SK-N-SH treated with all-trans-retinoic acid at 6 μM for 48 hours (cell line): ENCODE results near the gene KNDC1.

Experiments used
- ATAC-seq: fragments of 200-7000 bp; cut with Tn5 transposase; 3 replicates; pipeline ENCODE4 v1.9.1; 2020; ENCODE audit warnings: mild to moderate bottlenecking, moderate library complexity
- ARNTL ChIP-seq: fragments of 450-650 bp; formaldehyde crosslinking; IDR thresholded peaks from 2 replicates; pipeline ENCODE4 v1.5.0; 2020; ENCODE audit warnings: low read depth, mild to moderate bottlenecking, moderate library complexity, borderline replicate concordance
- BACH2 ChIP-seq: fragments of 250-450 bp; sonication (Bioruptor Pico); IDR thresholded peaks from 2 replicates; pipeline ENCODE4 v1.9.0; 2021; ENCODE audit warnings: mild to moderate bottlenecking, borderline replicate concordance
- CREB5 ChIP-seq: fragments of 250-450 bp; sonication (Bioruptor Pico); IDR thresholded peaks from 2 replicates; pipeline ENCODE4 v1.5.1; 2020; ENCODE audit warnings: low read depth, mild to moderate bottlenecking, moderate library complexity
- CSDC2 ChIP-seq: fragments of 250-450 bp; sonication (Bioruptor Pico); IDR thresholded peaks from 2 replicates; pipeline ENCODE4 v1.5.0; 2020; ENCODE audit warnings: mild to moderate bottlenecking, moderate library complexity
- CSRNP3 ChIP-seq: fragments of 250-450 bp; sonication (Bioruptor Pico); IDR thresholded peaks from 2 replicates; pipeline ENCODE4 v1.5.1; 2021; ENCODE audit warnings: mild to moderate bottlenecking, moderate library complexity
- ESRRG ChIP-seq: fragments of 250-450 bp; sonication (Bioruptor Pico); IDR thresholded peaks from 2 replicates; pipeline ENCODE4 v1.6.1; 2021; ENCODE audit warnings: mild to moderate bottlenecking
- GLIS3 ChIP-seq: fragments of 250-450 bp; sonication (Bioruptor Pico); IDR thresholded peaks from 2 replicates; pipeline ENCODE4 v1.5.0; 2020; ENCODE audit warnings: mild to moderate bottlenecking, moderate library complexity
- ISL1 ChIP-seq: fragments of 250-450 bp; sonication (Bioruptor Pico); IDR thresholded peaks from 2 replicates; pipeline ENCODE4 v2.1.2; 2022; ENCODE audit warnings: mild to moderate bottlenecking, moderate library complexity
- OSR1 ChIP-seq: fragments of 250-450 bp; sonication (Bioruptor Pico); IDR thresholded peaks from 2 replicates; pipeline ENCODE4 v1.8.0; 2022; ENCODE audit warnings: moderate library complexity, mild to moderate bottlenecking, inconsistent platforms
- PATZ1 ChIP-seq: fragments of 250-450 bp; sonication (Bioruptor Pico); IDR thresholded peaks from 2 replicates; pipeline ENCODE4 v1.8.0; 2020; ENCODE audit warnings: mild to moderate bottlenecking, moderate library complexity, borderline replicate concordance
- POU6F1 ChIP-seq: fragments of 250-450 bp; sonication (Bioruptor Pico); IDR thresholded peaks from 2 replicates; pipeline ENCODE4 v1.8.0; 2021; ENCODE audit warnings: low read depth, mild to moderate bottlenecking, moderate library complexity, borderline replicate concordance
- PPARA ChIP-seq: fragments of 250-450 bp; sonication (Bioruptor Pico); IDR thresholded peaks from 2 replicates; pipeline ENCODE4 v1.5.0; 2020; ENCODE audit warnings: mild to moderate bottlenecking, borderline replicate concordance
- RARB ChIP-seq: fragments of 250-450 bp; sonication (Bioruptor Pico); IDR thresholded peaks from 2 replicates; pipeline ENCODE4 v1.8.0; 2021; ENCODE audit warnings: mild to moderate bottlenecking, moderate library complexity
- SNAI2 ChIP-seq: fragments of 250-450 bp; sonication (Bioruptor Pico); IDR thresholded peaks from 2 replicates; pipeline ENCODE4 v1.5.0; 2020; ENCODE audit warnings: mild to moderate bottlenecking, moderate library complexity
- TCF4 ChIP-seq: fragments of 250-450 bp; sonication (Bioruptor Pico); IDR thresholded peaks from 2 replicates; pipeline ENCODE4 v1.8.0; 2021; ENCODE audit warnings: mild to moderate bottlenecking, moderate library complexity, borderline replicate concordance
- TOX ChIP-seq: fragments of 250-450 bp; sonication (Bioruptor Pico); IDR thresholded peaks from 2 replicates; pipeline ENCODE4 v1.8.0; 2021; ENCODE audit warnings: mild to moderate bottlenecking, moderate library complexity, borderline replicate concordance
- ZC3H10 ChIP-seq: fragments of 250-450 bp; sonication (Bioruptor Pico); IDR thresholded peaks from 2 replicates; pipeline ENCODE4 v1.5.1; 2021; ENCODE audit warnings: mild to moderate bottlenecking, moderate library complexity
- ZFP3 ChIP-seq: fragments of 250-450 bp; sonication (Bioruptor Pico); IDR thresholded peaks from 2 replicates; pipeline ENCODE4 v1.5.0; 2020; ENCODE audit warnings: mild to moderate bottlenecking, moderate library complexity
- ZFP30 ChIP-seq: fragments of 450-650 bp; formaldehyde crosslinking; IDR thresholded peaks from 2 replicates; pipeline ENCODE4 v1.5.0; 2022; ENCODE audit warnings: mild to moderate bottlenecking, moderate library complexity
- ZNF565 ChIP-seq: fragments of 450-650 bp; formaldehyde crosslinking; conservative IDR thresholded peaks from 2 replicates; pipeline ENCODE4 v1.5.0; 2020; ENCODE audit warnings: low read depth, mild to moderate bottlenecking, moderate library complexity
- ZNF70 ChIP-seq: fragments of 450-650 bp; formaldehyde crosslinking; IDR thresholded peaks from 2 replicates; pipeline ENCODE4 v1.5.0; 2020; ENCODE audit warnings: mild to moderate bottlenecking, moderate library complexity
- ZNF8 ChIP-seq: fragments of 450-650 bp; formaldehyde crosslinking; IDR thresholded peaks from 2 replicates; pipeline ENCODE4 v1.5.0; 2020; ENCODE audit warnings: mild to moderate bottlenecking, moderate library complexity

KNDC1 gene

GRCh38 chr10:133227256-133227655 is 67.2 kb downstream of the KNDC1 start:
- no peak for ATAC-seq
- TF ChIP-seq ZFP30 (CRISPR knock-in tag) (no peak), PPARA (CRISPR knock-in tag) (no peak), ZNF70 (CRISPR knock-in tag) (no peak), PATZ1 (CRISPR knock-in tag) (no peak), CSDC2 (CRISPR knock-in tag) (no peak), ARNTL (CRISPR knock-in tag) (no peak), TCF4 (CRISPR knock-in tag) (no peak), SNAI2 (CRISPR knock-in tag) (no peak), ZC3H10 (CRISPR knock-in tag) (no peak), RARB (CRISPR knock-in tag) (no peak), ISL1 (CRISPR knock-in tag) (no peak), BACH2 (no peak), ESRRG (CRISPR knock-in tag) (no peak), TOX (CRISPR knock-in tag) (no peak), ZFP3 (CRISPR knock-in tag) (no peak)

GRCh38 chr10:133229265-133230043 is 69.4 kb downstream of the KNDC1 start:
- ATAC-seq = no peak
- TF ChIP-seq ZFP3 (CRISPR knock-in tag) = no peak
- no peak for TF ChIP-seq OSR1 (CRISPR knock-in tag)

- no peak for ATAC-seq
- TF ChIP-seq RARB (CRISPR knock-in tag) (no peak), CSRNP3 (CRISPR knock-in tag) (no peak), ZC3H10 (CRISPR knock-in tag) (no peak), ARNTL (CRISPR knock-in tag) (no peak), GLIS3 (no peak), POU6F1 (no peak), ZNF565 (CRISPR knock-in tag) (no peak), TOX (CRISPR knock-in tag) (no peak), PPARA (CRISPR knock-in tag) (no peak), ISL1 (CRISPR knock-in tag) (no peak), TCF4 (CRISPR knock-in tag) (no peak), CREB5 (CRISPR knock-in tag) (no peak), ZNF8 (CRISPR knock-in tag) (no peak), ZNF70 (CRISPR knock-in tag) (no peak), CSDC2 (CRISPR knock-in tag) (no peak), ZFP3 (CRISPR knock-in tag) (no peak), ZFP30 (CRISPR knock-in tag) (no peak)
- TF ChIP-seq, all 23 proteins: peak for 0
Observed at GRCh38 chr10:133230044-133230361, 70.0 kb downstream of the KNDC1 start, which contains the start of gene UTF1. UTF1 (plus strand) TSS chr10:133230217; CDS start chr10:133230289, 72 bp downstream.
